A549 (cell line): ENCODE data around the gene SLC23A3.
"Not testable (repeated sequence)": the region's sequence is repeated elsewhere in the genome, so short reads cannot be mapped to it uniquely, and the experiment has no call there.

Experiments used
- CHD2 ChIP-seq: fragments of 150-350 bp; IDR thresholded peaks from 2 replicates; pipeline ENCODE4 v1.6.1; 2014; ENCODE audit warnings: low read length; ENCODE audit not compliant: partially characterized antibody
- CTCF ChIP-seq: fragments of >200 bp; sonication (Bioruptor Twin); formaldehyde crosslinking; IDR thresholded peaks from 3 replicates; pipeline ENCODE4 v1.5.1; 2016
- HEYL ChIP-seq: fragments of 250-450 bp; sonication (Bioruptor Pico); IDR thresholded peaks from 2 replicates; pipeline ENCODE4 v1.8.0; 2021; ENCODE audit warnings: mild to moderate bottlenecking, moderate library complexity
- MYC ChIP-seq: IDR thresholded peaks from 2 replicates; pipeline ENCODE4 v1.6.1; 2012; ENCODE audit warnings: mild to moderate bottlenecking, inconsistent platforms, low read length, improper control_type of control experiment, borderline replicate concordance
- POLR2A ChIP-seq: IDR thresholded peaks from 2 replicates; pipeline ENCODE4 v1.6.1; 2012; ENCODE audit warnings: mild to moderate bottlenecking, low read length
- TF ChIP-seq, protein P1 (sequence below): fragments of 200-600 bp; sonication (generic); IDR thresholded peaks from 2 replicates; pipeline ENCODE4 v1.6.1; 2016; ENCODE audit warnings: antibody characterized with exemption, mild to moderate bottlenecking, moderate library complexity

DNA sequence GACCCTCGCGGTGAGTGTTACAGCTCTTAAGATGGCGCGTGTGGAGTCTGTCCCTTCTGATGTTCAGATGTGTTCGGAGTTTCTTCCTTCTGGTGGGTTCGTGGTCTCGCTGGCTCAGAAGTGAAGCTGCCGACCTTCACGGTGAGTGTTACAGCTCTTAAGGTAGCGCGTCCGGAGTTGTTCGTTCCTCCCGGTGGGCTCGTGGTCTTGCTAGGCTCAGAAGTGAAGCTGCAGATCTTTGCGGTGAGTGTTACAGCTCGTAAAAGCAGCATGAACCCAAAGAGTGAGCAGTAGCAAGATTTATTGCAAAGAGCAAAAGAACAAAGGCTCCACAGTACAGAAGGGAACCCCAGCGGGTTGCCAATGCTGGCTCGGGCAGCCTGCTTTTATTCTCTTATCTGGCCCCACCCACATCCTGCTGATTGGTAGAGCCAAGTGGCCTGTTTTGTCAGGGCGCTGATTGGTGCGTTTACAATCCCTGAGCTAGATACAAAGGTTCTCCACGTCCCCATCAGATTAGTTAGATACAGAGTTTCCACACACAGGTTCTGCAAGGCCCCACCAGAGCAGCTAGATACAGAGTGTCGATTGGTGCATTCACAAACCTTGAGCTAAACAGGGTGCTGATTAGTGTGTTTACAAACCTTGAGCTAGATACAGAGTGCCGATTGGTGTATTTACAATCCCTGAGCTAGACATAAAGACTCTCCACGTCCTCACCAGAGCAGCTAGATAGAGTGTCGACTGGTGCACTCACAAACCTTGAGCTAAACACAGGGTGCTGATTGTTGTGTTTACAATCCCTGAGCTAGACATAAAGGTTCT lies 30.9 kb upstream of the SLC23A3 start:
- TF ChIP-seq CHD2; POLR2A; CTCF; HEYL (CRISPR knock-in tag); MYC: not testable (repeated sequence)
- TF ChIP-seq, protein P1, sequence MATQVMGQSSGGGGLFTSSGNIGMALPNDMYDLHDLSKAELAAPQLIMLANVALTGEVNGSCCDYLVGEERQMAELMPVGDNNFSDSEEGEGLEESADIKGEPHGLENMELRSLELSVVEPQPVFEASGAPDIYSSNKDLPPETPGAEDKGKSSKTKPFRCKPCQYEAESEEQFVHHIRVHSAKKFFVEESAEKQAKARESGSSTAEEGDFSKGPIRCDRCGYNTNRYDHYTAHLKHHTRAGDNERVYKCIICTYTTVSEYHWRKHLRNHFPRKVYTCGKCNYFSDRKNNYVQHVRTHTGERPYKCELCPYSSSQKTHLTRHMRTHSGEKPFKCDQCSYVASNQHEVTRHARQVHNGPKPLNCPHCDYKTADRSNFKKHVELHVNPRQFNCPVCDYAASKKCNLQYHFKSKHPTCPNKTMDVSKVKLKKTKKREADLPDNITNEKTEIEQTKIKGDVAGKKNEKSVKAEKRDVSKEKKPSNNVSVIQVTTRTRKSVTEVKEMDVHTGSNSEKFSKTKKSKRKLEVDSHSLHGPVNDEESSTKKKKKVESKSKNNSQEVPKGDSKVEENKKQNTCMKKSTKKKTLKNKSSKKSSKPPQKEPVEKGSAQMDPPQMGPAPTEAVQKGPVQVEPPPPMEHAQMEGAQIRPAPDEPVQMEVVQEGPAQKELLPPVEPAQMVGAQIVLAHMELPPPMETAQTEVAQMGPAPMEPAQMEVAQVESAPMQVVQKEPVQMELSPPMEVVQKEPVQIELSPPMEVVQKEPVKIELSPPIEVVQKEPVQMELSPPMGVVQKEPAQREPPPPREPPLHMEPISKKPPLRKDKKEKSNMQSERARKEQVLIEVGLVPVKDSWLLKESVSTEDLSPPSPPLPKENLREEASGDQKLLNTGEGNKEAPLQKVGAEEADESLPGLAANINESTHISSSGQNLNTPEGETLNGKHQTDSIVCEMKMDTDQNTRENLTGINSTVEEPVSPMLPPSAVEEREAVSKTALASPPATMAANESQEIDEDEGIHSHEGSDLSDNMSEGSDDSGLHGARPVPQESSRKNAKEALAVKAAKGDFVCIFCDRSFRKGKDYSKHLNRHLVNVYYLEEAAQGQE = not testable (repeated sequence)
